Measurements from ENCODE around the gene KCNF1.

The KCNF1 gene

GRCh38 chr2:10880586-10881321, 31.0 kb upstream of the KCNF1 start:
- no peak for DNase-seq

DNA sequence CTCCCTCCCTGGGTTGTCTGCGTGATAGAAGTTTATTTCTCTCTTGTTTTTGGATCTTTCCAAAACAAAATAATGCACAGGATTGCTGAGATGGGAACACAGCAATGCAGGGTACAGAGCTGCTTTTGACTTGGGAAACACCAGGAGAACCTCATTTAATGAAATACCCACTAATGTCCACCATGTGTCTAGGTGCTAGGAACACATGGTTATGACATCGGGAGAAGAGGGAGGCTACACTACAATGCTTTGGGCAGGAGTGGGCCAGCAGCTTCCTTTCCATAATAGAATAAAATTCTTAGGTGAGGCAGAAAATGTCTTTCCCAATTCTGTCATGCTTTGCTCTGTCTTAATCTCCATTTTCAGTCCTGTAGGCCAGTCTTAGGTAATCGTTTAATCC, 29.2 kb upstream of the KCNF1 start:
- DNase-seq: no peak

- DNase-seq: no peak
These were observed 28.7 kb upstream of the KCNF1 start for GRCh38 chr2:10883066-10883465.

DNA sequence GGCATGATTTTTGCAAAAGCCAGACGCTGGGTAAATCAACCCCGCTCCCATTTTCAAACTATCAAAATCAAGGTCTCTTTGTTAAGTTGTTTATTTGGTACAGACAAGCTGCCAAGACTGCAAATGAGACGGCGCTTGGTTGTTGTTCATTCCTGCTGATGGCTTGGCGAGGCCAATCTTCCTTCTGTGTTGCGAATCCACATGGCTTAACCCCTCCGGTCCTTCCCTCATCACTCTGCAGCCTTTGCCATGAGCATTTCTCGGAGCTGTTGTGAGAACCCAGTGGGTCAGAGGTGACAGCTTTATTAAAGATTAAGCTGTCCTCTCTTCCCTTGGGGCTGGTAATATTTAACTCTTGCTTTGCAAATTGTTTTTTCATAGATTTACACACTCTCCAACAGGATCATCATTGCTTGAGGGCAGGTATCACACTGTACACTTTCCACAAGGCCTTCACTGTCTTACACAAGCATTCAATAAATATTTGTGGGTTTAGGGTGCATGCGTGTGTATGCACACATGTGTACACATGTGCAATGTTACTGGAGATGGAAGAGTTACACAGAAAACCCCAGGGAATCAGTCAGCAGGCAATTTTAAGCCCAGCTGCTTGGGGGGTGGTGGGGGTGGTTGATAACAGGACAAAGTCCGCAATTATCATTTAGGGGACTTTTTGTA, 27.8 kb upstream of the KCNF1 start:
- no peak for DNase-seq

GRCh38 chr2:10884574-10884975, 27.2 kb upstream of the KCNF1 start:
- DNase-seq: no peak

- no peak for DNase-seq
These were observed 26.5 kb upstream of the KCNF1 start for GRCh38 chr2:10885094-10885860.

- no peak for DNase-seq
These were observed 24.3 kb upstream of the KCNF1 start for GRCh38 chr2:10887476-10887875.

DNA sequence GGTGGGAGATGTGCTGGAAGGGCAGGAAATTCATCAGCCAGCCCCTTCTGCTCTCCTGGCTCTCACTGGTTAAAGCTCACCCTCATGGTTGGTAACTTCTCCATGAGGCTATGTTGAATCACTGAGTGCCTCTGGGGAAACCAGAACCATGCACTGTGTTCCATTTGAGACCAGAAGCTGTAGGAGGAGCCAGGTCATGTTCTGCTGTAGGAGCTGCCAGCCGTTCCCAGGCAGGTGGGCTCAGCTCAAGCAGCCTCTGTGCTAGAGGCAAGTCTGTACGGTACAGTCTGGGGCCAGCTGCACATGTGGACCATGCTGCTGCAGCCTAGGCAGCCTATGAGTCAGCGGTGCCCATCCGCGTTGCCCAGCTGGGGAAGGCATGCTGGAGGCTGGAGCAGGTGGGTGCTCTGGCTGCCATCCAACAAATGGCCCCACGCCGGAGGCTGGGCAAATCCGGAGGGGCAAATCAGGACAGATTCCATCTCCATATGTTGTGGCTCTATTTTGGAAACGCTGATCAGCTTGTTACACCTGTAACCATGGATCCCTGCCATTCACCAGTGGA, 22.0 kb upstream of the KCNF1 start:
- no peak for DNase-seq

- no peak for DNase-seq
These were observed 20.9 kb upstream of the KCNF1 start for GRCh38 chr2:10890706-10891270.

GRCh38 chr2:10891390-10891789, 20.3 kb upstream of the KCNF1 start:
- no peak for DNase-seq

DNA sequence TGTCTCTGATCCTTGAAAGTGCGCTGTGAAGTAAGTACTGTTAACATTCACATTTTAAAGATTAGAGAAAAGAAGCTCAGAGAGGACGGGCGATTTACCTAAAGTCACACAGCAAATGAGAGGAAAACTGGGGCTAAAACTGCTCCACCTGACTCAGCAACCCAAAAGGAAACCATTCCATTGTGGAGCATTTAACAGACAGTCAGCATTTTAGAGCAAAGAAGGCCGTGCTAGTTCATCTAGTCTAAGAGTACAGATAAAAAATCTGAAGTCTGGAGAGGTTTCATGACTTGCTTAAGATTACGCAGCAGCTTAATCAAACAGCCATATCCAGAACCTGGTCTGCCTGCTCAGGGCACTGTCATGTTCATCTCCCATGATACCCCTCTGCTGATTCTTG, 19.9 kb upstream of the KCNF1 start:
- no peak for DNase-seq

DNA sequence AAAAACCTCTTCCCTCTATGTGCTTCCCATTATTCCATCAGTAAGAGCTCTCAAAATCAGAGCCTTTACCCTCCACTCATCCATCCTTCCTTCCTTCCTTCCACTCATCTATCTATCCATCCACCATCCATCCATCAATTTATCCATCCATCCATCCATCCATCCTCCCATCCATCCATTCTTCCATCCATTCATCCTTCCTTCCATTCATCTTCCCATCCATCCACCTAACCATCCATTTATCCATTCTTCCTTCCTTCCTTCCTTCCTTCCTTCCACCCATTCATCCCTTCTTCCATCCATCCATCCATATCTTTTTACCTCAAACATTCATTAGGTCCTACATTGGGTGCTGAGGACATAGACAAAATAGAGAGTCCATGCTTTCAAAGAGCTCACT, 19.4 kb upstream of the KCNF1 start:
- no peak for DNase-seq

- no peak for DNase-seq
These were observed 18.9 kb upstream of the KCNF1 start for GRCh38 chr2:10892796-10893350.

DNA sequence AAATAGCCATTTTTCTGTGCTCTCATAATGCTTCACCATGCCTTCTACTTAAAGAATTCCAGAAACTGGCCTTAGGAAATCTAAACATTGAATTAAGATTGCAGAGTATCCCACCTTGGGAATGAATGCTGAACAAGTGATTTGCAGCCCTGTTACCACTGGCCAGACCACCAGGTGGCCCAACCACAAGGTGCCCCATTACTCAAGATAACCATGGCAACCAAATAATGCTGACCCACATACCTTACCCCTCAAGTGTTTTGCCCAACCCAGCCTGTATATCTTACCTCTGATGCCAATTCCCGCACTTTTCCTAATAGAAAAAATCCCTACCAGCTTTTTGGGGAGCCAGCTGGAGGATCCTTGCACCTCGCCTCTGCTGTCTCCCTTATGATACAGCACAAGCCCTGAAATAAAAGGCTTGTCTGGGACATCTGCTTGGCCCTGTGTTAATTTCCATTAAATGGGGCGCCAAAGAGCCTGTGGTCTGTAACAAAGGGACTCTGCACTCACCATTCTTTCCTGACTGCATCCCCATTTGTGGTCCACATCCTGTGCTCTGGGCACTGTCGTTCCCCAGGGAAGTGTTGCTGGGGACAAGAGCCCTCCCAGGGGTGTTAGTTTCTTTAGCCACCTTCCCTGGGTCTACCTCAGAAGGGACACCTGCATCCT, 17.3 kb upstream of the KCNF1 start:
- no peak for DNase-seq

DNA sequence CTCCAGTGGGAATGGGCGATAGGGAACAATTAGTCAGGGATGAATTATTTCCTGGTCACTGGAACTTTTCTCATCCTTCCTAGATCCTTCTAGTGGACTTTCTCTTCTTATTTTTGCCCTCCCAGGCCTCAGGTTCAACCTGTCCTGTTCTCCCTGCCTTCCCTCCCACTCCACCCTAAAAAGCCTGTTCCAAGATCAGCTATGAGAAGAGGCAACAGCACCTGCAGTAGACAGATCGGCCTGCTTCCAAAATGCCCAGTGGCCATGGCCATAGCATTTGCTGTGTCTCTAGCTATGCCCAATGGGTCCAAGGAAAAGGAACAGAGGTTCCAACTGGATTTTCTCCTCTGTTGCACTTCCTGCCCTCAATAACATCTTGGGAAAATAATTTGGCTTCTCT, 16.5 kb upstream of the KCNF1 start:
- DNase-seq: no peak

GRCh38 chr2:10897956-10898355, 13.8 kb upstream of the KCNF1 start:
- no peak for DNase-seq

DNA sequence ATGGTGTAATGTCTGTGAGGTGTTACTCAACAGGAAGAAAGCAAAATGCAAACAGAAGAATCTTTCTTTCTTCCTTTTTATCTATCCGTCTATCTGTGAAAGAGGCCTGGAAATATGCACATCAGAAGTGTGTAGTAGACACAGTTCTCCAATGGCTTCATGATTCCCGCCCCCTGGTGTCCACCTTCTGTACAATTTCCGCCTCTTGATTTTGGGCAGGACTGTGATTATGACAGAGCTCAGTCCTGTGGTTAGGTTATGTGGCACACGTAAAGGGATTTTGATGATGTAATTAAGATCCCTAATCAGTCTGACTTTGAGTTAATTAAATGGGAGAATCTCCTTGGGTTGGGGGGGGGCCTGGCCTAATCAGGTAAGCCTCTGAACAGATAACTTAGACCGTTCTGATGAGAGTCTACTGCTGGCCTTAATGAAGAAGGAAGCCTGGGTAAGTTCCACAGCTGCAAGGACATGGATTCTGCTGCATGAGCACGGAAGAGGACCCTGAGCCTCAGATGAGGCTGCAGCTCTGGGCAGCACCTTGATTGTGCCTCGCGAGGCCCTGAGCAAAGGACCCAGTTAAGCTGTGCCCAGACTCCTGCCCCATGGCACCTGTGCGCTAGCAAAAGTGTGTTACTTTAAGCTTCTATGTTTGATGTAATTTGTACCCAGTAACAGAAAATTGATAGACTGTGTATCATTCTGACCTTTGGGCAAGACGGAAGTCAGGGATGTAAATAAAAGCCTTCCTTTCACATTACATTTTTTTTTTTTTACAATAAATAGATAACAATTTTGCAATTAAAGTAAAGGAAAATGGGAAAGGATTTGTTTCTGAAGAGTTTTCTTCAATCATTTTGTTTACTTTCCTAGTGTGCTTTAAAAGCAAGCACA, 11.3 kb upstream of the KCNF1 start:
- DNase-seq: no peak

DNA sequence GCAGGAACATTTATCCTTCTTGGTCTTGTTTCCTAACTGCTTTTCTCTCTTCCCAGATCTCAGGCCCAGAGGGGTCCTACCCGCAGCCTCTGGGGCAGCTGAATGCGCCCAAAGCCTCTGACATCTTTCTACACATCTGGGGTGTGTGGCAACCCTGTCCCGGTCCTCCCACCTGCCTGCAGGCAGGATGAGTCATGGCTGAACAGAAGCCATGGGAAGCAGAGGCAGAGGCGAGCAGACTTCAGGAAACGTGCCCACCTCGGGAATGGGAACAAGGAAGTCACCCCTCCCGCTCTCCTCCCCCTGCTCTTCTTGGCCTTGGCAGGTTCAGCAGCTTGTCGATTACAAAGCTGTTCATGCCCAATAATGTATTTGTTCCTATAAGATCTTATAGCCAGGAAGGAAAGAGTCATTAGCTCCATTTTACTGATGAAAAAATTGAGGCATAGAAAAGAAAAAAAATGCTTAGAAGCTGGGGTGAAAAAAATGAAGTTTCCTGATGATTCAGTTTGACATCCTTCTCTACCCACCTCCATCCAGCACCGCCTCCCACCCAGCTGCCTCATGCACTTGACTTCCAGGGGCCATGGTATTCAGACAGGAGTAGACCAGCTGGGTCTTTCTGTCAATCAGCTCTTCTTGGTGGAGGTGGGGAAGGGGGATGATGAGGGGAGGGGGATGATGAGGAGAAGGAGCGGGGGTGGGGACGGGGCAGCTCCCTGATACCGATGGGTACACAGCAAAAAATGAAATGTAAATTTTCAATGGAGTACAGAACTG, 10.4 kb upstream of the KCNF1 start:
- no peak for DNase-seq

- no peak for DNase-seq
These were observed 7.9 kb upstream of the KCNF1 start for GRCh38 chr2:10903861-10904210.

GRCh38 chr2:10904455-10904854, 7.3 kb upstream of the KCNF1 start:
- DNase-seq: no peak
